Measurements from ENCODE around the gene EVA1A. TPM values are rescaled to one million over a fixed set of nuclear protein-coding genes. Genes with fewer than 3 reads are reported as not detected.

EVA1A gene

Small RNAs within 50 kb of the gene (small RNA-seq; reads per million reads assigned to genes)
- gene RF01233 (ENCODE audit: low read depth) = not detected
